ENCODE results near the gene DOHH.

The DOHH gene

DNA sequence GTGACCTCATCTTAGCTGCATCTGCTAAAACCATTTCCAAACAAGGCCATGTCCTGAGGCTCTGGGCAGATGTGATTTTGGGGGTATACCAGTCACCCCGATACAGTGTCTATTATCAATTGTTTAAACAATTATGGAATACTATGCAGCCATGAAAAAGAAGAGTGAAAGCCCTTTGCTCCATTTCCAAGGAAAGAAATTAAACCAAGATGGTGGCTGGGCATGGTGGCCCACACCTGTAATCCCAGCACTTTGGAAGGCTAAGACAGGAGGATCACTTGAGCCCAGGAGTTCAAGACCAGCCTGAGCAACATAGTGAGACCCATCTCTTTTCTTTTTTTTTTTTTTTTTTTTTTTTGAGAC lies 39.3 kb upstream of the DOHH start:
- Histone ChIP-seq H3K4me3 (ENCODE audit: low read length) (no peak overlapping the region), H3K27ac (ENCODE audit: low read depth, low read length) (no peak overlapping the region), H3K9ac (ENCODE audit: low read depth, low read length) (no peak overlapping the region), H3K27me3 (ENCODE audit: insufficient read depth, low read length) (no peaks in the 10 kb centered on the region), H3K9me3 (ENCODE audit: insufficient read depth, low read depth, low read length) (no peaks in the 10 kb centered on the region), H3K36me3 (ENCODE audit: insufficient read depth, low read length) (peaks cover 23% of the 10 kb centered on the region), H3K4me1 (ENCODE audit: insufficient read depth, low read length) (no peaks in the 10 kb centered on the region)
- no CpG with 5 or more reads among the region's 1 CpG for WGBS

DNA sequence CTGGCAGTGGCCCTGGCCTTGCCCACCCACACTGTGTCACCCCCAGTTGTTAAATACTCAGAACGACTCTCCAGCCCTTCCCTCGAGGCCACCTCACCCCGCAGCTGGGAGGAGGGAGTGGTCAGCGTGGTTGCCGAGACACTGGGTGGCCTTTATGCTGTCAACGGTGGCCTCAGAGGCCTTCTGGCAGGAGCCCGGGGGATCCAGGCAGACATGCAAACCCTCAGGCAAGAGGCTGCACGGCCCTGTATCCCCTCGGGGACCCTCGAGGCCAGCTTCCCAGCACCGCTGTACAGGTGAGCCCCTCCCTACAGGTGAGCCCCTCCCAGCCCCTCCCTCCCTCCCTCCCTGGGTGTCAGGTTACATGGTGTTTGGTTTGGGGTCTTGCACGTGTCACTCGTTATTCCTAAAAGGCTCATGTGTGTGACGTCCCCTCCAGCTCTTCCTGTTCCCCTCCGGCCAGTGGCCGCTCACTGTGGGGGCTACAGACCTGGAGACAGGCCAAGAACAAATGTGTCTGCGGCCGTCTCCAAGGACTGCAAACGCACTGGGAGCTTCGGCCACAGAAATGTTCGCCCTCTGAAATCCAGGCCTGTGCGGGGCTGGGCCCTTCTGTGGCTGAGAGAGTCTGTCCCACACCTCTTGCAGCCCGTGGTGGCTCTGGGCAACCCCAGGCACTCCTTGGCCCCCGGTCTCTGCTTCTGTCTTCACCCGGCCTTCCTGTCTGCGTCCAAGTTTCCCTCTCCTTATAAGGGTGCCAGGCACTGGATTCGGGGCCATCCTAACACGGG lies 38.7 kb upstream of the DOHH start, which contains the start of gene TEKTIP1:
Gene TEKTIP1 (plus strand): TSS at position 210 of the 791 bp plus-strand sequence. CDS start 4 bp downstream, at position 214.
- Histone ChIP-seq H3K27ac (ENCODE audit: low read depth, low read length) (peak within 1 kb of the TSS; percentile 25; the same call in 1 of the 2 replicates), H3K27me3 (ENCODE audit: insufficient read depth, low read length) (no peaks in the 10 kb centered on the region), H3K9ac (ENCODE audit: low read depth, low read length) (no peak within 1 kb of the TSS), H3K9me3 (ENCODE audit: insufficient read depth, low read depth, low read length) (no peaks in the 10 kb centered on the region), H3K4me1 (ENCODE audit: insufficient read depth, low read length) (no peaks in the 10 kb centered on the region), H3K36me3 (ENCODE audit: insufficient read depth, low read length) (peaks cover 25% of the 10 kb centered on the region), H3K4me3 (ENCODE audit: low read length) (no peak within 1 kb of the TSS)
- 76% methylated on average over 28 of the region's 28 CpGs for WGBS

DNA sequence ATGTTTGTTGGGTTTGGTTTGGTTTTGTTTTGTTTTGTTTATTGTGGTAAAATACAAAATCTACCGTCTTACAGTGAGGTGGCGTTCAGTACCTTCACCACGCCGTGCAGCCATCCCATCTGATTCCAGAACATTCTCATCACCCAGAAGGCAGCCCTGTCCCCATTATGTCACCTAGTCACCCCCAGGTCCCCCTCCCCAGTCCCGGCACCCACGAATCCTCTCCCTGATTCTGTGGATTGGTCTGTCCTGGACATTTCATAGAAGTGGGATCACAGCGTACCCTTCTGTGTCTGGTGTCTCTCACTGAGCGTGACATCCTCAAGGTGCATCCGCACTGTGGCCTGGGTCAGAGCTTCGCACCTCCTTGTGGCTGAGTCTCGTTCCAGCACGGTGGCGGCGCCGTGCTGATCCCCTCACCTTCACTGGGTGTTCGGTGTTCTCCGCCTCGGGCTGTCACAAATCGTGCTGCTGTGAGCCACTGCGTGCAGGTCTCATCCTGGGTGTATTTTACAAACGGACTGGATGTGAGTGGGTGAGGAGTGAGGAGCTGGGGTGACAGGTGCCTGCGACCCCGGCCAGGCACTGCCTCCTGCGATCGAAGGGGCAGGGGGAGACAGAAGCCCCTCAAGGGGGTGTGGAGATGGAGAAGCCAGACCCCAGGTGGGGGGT lies 37.9 kb upstream of the DOHH start:
- WGBS, result 93% methylated on average over 25 of the region's 25 CpGs
- Histone ChIP-seq H3K4me1 (ENCODE audit: insufficient read depth, low read length) (no peaks in the 10 kb centered on the region), H3K9me3 (ENCODE audit: insufficient read depth, low read depth, low read length) (no peaks in the 10 kb centered on the region), H3K9ac (ENCODE audit: low read depth, low read length) (no peak overlapping the region), H3K4me3 (ENCODE audit: low read length) (no peak overlapping the region), H3K27ac (ENCODE audit: low read depth, low read length) (no peak overlapping the region), H3K36me3 (ENCODE audit: insufficient read depth, low read length) (peaks cover 30% of the 10 kb centered on the region), H3K27me3 (ENCODE audit: insufficient read depth, low read length) (no peaks in the 10 kb centered on the region)

DNA sequence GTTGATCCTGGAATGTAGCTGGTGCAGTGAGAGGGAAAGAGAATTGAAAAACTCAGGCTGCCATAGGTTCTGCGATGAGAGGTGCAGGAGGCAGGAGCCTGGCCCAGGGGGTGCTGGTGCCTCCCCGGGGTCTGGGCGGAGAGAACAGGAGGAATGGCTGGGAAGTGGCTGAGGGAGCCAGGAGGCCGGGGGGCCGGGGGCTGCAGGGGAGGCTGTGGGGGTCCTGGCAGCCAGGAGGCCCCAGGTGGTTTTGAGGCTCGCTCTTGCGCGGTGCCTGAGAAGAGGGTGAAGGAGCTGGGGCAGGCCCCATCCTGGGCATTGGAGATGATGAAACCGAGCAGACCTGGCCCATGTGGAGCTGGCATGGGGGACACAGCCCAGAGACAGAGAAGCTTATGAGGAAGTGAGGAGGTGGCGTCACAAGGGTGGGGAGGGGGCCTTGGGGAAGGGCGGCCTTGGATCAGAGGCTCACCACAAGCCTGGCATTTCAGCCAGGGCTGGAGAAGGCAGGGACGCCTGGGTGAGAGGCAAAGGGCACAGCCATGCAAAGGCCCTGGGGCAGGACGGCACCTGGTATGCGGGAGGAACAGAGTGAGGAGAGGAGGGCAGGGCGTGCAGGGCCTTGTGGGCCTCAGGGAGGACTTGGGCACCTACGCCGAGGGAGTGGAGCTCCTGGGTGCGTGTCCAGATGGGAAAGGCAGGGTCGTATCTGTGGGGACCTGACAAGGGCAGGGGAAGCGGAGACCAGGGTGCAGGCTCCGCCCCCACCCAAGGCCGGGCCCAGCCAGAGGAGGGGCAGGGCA lies 37.2 kb upstream of the DOHH start:
- Histone ChIP-seq H3K36me3 (ENCODE audit: insufficient read depth, low read length) (peaks cover 37% of the 10 kb centered on the region), H3K9ac (ENCODE audit: low read depth, low read length) (no peak overlapping the region), H3K9me3 (ENCODE audit: insufficient read depth, low read depth, low read length) (no peaks in the 10 kb centered on the region), H3K4me1 (ENCODE audit: insufficient read depth, low read length) (no peaks in the 10 kb centered on the region), H3K4me3 (ENCODE audit: low read length) (no peak overlapping the region), H3K27me3 (ENCODE audit: insufficient read depth, low read length) (no peaks in the 10 kb centered on the region), H3K27ac (ENCODE audit: low read depth, low read length) (no peak overlapping the region)
- 92% methylated on average over 22 of the region's 22 CpGs for WGBS

DNA sequence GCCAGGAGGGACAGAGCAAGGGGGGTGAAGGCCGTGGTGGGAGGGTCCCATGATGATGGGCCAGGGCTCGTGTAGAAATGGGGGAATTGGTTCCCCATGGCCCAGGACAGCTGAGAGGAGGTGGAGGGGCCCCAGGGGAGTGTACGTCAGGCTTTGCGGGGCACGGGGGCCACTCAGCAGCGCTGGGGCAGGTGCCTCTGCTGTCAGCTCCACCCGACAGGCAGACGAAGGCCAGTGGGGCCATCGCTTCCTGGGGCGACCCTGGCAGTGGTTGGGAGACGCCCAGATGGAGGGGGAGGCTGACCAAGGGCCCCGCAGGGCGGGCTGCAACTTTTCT lies 36.6 kb upstream of the DOHH start:
- no peaks in the 10 kb centered on the region for H3K27me3 ChIP-seq (ENCODE audit: insufficient read depth, low read length)
- H3K4me3 ChIP-seq (ENCODE audit: low read length), result no peak overlapping the region
- no peak overlapping the region for H3K27ac ChIP-seq (ENCODE audit: low read depth, low read length)
- peaks cover 41% of the 10 kb centered on the region for H3K36me3 ChIP-seq (ENCODE audit: insufficient read depth, low read length)
- no peak overlapping the region for H3K9ac ChIP-seq (ENCODE audit: low read depth, low read length)
- H3K4me1 ChIP-seq (ENCODE audit: insufficient read depth, low read length), result no peaks in the 10 kb centered on the region
- WGBS, result 89% methylated on average over 13 of the region's 13 CpGs
- no peaks in the 10 kb centered on the region for H3K9me3 ChIP-seq (ENCODE audit: insufficient read depth, low read depth, low read length)

DNA sequence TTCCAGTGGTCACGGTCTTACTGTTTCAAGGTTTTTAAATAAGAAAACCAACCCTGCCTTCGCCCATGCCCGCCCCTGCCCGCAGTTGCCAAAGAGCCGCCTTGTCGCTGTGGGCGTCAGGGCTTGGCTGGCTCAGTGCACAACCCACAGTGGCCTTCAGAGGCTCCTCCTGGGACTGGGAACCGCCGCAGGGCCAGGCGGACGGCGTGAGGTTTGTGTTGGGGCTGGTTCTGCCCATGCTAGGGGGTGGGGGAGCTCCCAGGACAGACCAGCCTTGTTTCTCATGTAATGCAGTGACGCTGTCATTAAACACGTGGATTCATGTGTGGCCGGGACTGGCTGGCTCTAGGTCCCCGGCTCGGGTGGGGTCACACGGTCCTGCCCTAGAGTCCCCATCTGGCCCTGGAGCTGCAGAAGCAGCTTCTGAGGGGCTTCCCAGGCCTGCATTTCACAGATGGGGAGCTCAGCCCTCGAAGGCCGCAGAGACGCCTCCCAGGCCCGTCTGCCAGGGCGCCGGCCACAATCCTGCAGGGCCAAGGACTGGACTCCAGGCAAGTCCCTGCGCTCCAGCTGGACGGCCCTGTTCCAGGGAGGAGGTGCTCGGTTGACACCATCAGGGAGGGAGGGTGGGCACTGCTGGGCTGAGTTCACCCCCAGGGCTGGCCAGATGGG lies 36.1 kb upstream of the DOHH start:
- Histone ChIP-seq H3K27ac (ENCODE audit: low read depth, low read length) (no peak overlapping the region), H3K9ac (ENCODE audit: low read depth, low read length) (no peak overlapping the region), H3K4me1 (ENCODE audit: insufficient read depth, low read length) (no peaks in the 10 kb centered on the region), H3K4me3 (ENCODE audit: low read length) (no peak overlapping the region), H3K9me3 (ENCODE audit: insufficient read depth, low read depth, low read length) (no peaks in the 10 kb centered on the region), H3K36me3 (ENCODE audit: insufficient read depth, low read length) (peaks cover 44% of the 10 kb centered on the region), H3K27me3 (ENCODE audit: insufficient read depth, low read length) (no peaks in the 10 kb centered on the region)
- WGBS, result 93% methylated on average over 27 of the region's 27 CpGs

DNA sequence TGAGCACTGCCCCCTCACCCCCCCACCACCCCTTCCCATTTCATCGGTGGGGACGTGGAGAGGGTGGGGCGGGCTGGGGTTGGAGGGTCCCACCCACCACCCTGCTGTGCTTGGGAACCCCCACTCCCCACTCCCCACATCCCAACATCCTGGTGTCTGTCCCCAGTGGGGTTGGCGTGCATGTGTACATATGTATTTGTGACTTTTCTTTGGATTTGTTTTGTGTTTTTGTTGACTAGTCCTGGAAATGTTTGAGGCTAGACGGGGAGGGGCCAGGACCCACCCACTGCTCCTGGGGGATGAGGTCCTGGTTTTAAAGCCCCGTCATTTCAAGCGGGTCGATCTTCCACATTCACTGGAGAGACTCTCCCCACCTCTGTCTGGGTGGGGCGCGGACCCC lies 35.5 kb upstream of the DOHH start:
- no peaks in the 10 kb centered on the region for H3K9me3 ChIP-seq (ENCODE audit: insufficient read depth, low read depth, low read length)
- WGBS, result 93% methylated on average over 8 of the region's 10 CpGs
- no peaks in the 10 kb centered on the region for H3K27me3 ChIP-seq (ENCODE audit: insufficient read depth, low read length)
- no peak overlapping the region for H3K9ac ChIP-seq (ENCODE audit: low read depth, low read length)
- peaks cover 50% of the 10 kb centered on the region for H3K36me3 ChIP-seq (ENCODE audit: insufficient read depth, low read length)
- no peak overlapping the region for H3K4me3 ChIP-seq (ENCODE audit: low read length)
- no peaks in the 10 kb centered on the region for H3K4me1 ChIP-seq (ENCODE audit: insufficient read depth, low read length)
- H3K27ac ChIP-seq (ENCODE audit: low read depth, low read length), result no peak overlapping the region

DNA sequence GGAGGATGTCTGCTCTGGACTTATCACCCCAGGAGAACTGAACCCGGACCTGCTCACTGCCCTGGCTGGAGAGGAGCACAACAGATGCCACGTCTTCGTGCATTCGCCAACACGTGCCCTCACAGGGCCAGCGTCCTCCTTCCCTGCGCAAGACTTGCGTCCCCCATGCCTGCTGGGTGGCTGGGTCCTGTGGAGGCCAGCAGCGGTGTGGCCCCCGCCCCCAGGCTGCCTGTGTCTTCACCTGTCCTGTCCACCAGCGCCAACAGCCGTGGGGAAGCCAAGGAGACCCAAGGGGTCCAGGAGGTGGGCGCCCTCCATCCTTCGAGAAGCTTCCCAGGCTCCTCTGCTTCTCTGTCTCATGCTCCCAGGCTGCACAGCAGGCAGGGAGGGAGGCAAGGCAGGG lies 35.1 kb upstream of the DOHH start:
- WGBS, result 95% methylated on average over 14 of the region's 14 CpGs
- H3K9me3 ChIP-seq (ENCODE audit: insufficient read depth, low read depth, low read length), result no peaks in the 10 kb centered on the region
- no peaks in the 10 kb centered on the region for H3K4me1 ChIP-seq (ENCODE audit: insufficient read depth, low read length)
- no peaks in the 10 kb centered on the region for H3K27me3 ChIP-seq (ENCODE audit: insufficient read depth, low read length)
- peaks cover 54% of the 10 kb centered on the region for H3K36me3 ChIP-seq (ENCODE audit: insufficient read depth, low read length)
- no peak overlapping the region for H3K27ac ChIP-seq (ENCODE audit: low read depth, low read length)
- H3K9ac ChIP-seq (ENCODE audit: low read depth, low read length), result no peak overlapping the region
- H3K4me3 ChIP-seq (ENCODE audit: low read length), result no peak overlapping the region

DNA sequence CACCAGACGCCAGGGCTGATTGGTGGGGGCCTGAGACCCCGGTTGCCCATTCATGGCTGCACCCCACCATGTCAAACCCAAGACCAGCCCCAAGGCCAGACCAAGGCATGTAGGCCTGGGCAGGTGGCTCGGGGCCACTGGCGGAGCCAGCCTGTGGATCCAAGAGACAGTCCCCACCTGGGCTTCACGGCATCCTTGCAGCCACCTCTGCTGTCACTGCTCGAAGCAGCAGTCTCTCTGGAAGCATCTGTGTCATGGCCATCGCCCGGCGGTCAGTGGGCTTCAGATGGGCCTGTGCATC lies 34.7 kb upstream of the DOHH start:
- no peak overlapping the region for H3K4me3 ChIP-seq (ENCODE audit: low read length)
- H3K9me3 ChIP-seq (ENCODE audit: insufficient read depth, low read depth, low read length), result no peaks in the 10 kb centered on the region
- 93% methylated on average over 9 of the region's 9 CpGs for WGBS
- no peak overlapping the region for H3K9ac ChIP-seq (ENCODE audit: low read depth, low read length)
- no peaks in the 10 kb centered on the region for H3K27me3 ChIP-seq (ENCODE audit: insufficient read depth, low read length)
- no peak overlapping the region for H3K27ac ChIP-seq (ENCODE audit: low read depth, low read length)
- peaks cover 56% of the 10 kb centered on the region for H3K36me3 ChIP-seq (ENCODE audit: insufficient read depth, low read length)
- no peaks in the 10 kb centered on the region for H3K4me1 ChIP-seq (ENCODE audit: insufficient read depth, low read length)

DNA sequence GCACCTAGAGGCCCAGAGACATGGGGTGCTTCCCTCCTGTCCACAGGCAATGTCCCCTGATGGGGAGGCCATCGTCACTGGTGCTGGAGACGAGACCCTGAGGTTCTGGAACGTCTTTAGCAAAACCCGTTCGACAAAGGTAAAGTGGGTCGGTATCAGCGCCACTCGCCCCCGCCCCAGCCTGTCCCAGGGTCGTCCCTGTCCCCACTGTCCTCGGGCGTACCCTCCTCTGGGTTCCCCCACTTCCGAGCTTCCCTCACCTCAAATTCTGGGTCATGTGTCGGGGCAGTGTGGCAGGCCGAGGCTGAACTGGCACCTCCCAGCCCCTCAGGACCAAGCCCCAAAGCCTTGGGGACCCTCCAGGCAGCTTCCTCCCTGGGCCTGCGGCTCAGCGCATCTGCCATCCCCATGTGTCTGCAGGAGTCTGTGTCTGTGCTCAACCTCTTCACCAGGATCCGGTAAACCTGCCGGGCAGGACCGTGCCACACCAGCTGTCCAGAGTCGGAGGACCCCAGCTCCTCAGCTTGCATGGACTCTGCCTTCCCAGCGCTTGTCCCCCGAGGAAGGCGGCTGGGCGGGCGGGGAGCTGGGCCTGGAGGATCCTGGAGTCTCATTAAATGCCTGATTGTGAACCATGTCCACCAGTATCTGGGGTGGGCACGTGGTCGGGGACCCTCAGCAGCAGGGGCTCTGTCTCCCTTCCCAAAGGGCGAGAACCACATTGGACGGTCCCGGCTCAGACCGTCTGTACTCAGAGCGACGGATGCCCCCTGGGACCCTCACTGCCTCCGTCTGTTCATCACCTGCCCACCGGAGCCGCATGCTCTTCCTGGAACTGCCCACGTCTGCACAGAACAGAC lies 34.1 kb upstream of the DOHH start:
- H3K4me3 ChIP-seq (ENCODE audit: low read length), result no peak overlapping the region
- H3K4me1 ChIP-seq (ENCODE audit: insufficient read depth, low read length), result no peaks in the 10 kb centered on the region
- H3K9me3 ChIP-seq (ENCODE audit: insufficient read depth, low read depth, low read length), result no peaks in the 10 kb centered on the region
- H3K9ac ChIP-seq (ENCODE audit: low read depth, low read length), result no peak overlapping the region
- 95% methylated on average over 38 of the region's 38 CpGs for WGBS
- H3K36me3 ChIP-seq (ENCODE audit: insufficient read depth, low read length), result peaks cover 56% of the 10 kb centered on the region
- H3K27me3 ChIP-seq (ENCODE audit: insufficient read depth, low read length), result no peaks in the 10 kb centered on the region
- no peak overlapping the region for H3K27ac ChIP-seq (ENCODE audit: low read depth, low read length)

Measured in HUES64 (cell line).